ENCODE measurements around the gene CELF4.

The CELF4 gene

GRCh38 chr18:37389684-37390368, 175.8 kb downstream of the CELF4 start:
- H3K27me3 ChIP-seq (replicated peaks in 2 of 5; ENCODE audit: control insufficient read depth in 4 of 5, insufficient read depth in 5 of 5, low read length in 4 of 5), result peaks cover 0 to 41% (median 23%) of the 10 kb centered on the region in 5 experiments
- ChIA-PET POLR2A (no interaction called here), CTCF (no interaction called here)
- peaks cover 0 to 15% (median 9%) of the 10 kb centered on the region in 4 experiments for H3K4me1 ChIP-seq (ENCODE audit: control extremely low read depth in 1 of 4, control insufficient read depth in 4 of 4, insufficient read depth in 4 of 4, low read length in 3 of 4)
- H3K9me3 ChIP-seq (ENCODE audit: control extremely low read depth in 1 of 5, control insufficient read depth in 4 of 5, insufficient read depth in 2 of 5, low read depth in 1 of 5, low read length in 4 of 5), result peaks cover 0 to 4% (median 0%) of the 10 kb centered on the region in 5 experiments
- 98% methylated on average over 16 of the region's 19 CpGs for WGBS (ENCODE audit: insufficient coverage)
- no peak overlapping the region for H3K4me3 ChIP-seq (ENCODE audit: control insufficient read depth in 1 of 7, extremely low read depth in 1 of 7, insufficient read depth in 4 of 7, low read depth in 2 of 7, low read length in 6 of 7)
- H3K27ac ChIP-seq (ENCODE audit: insufficient read depth in 1 of 2, low read depth in 1 of 2, low read length in 2 of 2, poor library complexity in 1 of 2, severe bottlenecking in 2 of 2), result no peak overlapping the region
- no peak for DNase-seq
- no peaks in the 10 kb centered on the region for H3K36me3 ChIP-seq (ENCODE audit: control insufficient read depth in 4 of 4, insufficient read depth in 4 of 4, low read length in 3 of 4)

- CTCF ChIA-PET, result no interaction called here
- H3K27ac ChIP-seq (ENCODE audit: insufficient read depth in 1 of 2, low read depth in 1 of 2, low read length in 2 of 2, poor library complexity in 1 of 2, severe bottlenecking in 2 of 2), result no peak overlapping the region
- H3K4me1 ChIP-seq (ENCODE audit: control extremely low read depth in 1 of 4, control insufficient read depth in 4 of 4, insufficient read depth in 4 of 4, low read length in 3 of 4), result peaks cover 0 to 9% (median 6%) of the 10 kb centered on the region in 4 experiments
- no peaks in the 10 kb centered on the region for H3K36me3 ChIP-seq (ENCODE audit: control insufficient read depth in 4 of 4, insufficient read depth in 4 of 4, low read length in 3 of 4)
- POLR2A ChIA-PET, result no interaction called here
- WGBS (ENCODE audit: insufficient coverage), result 50% methylated on average over 2 of the region's 5 CpGs
- H3K9me3 ChIP-seq (ENCODE audit: control extremely low read depth in 1 of 5, control insufficient read depth in 4 of 5, insufficient read depth in 2 of 5, low read depth in 1 of 5, low read length in 4 of 5), result peaks cover 0 to 4% (median 0%) of the 10 kb centered on the region in 5 experiments
- H3K4me3 ChIP-seq (ENCODE audit: control insufficient read depth in 1 of 7, extremely low read depth in 1 of 7, insufficient read depth in 4 of 7, low read depth in 2 of 7, low read length in 6 of 7), result no peak overlapping the region
- H3K27me3 ChIP-seq (replicated peaks in 2 of 5; ENCODE audit: control insufficient read depth in 4 of 5, insufficient read depth in 5 of 5, low read length in 4 of 5), result peaks cover 0 to 38% (median 21%) of the 10 kb centered on the region in 5 experiments
- no peak for DNase-seq
Observed at GRCh38 chr18:37389041-37389440, 176.6 kb downstream of the CELF4 start.

- H3K4me3 ChIP-seq (ENCODE audit: control insufficient read depth in 1 of 7, extremely low read depth in 1 of 7, insufficient read depth in 4 of 7, low read depth in 2 of 7, low read length in 6 of 7), result no peak overlapping the region
- no peaks in the 10 kb centered on the region for H3K36me3 ChIP-seq (ENCODE audit: control insufficient read depth in 4 of 4, insufficient read depth in 4 of 4, low read length in 3 of 4)
- no peak overlapping the region for H3K27ac ChIP-seq (ENCODE audit: insufficient read depth in 1 of 2, low read depth in 1 of 2, low read length in 2 of 2, poor library complexity in 1 of 2, severe bottlenecking in 2 of 2)
- 77% methylated on average over 5 of the region's 5 CpGs for WGBS (ENCODE audit: insufficient coverage)
- ChIA-PET POLR2A (no interaction called here), CTCF (interaction anchor here (1.3 kb wide), 1 partner anchor 149 kb away, joined by 3 read pairs; no protein-coding TSS in a partner anchor)
- no peak for DNase-seq
- peaks cover 0 to 4% (median 0%) of the 10 kb centered on the region in 5 experiments for H3K9me3 ChIP-seq (ENCODE audit: control extremely low read depth in 1 of 5, control insufficient read depth in 4 of 5, insufficient read depth in 2 of 5, low read depth in 1 of 5, low read length in 4 of 5)
- H3K4me1 ChIP-seq (ENCODE audit: control extremely low read depth in 1 of 4, control insufficient read depth in 4 of 4, insufficient read depth in 4 of 4, low read length in 3 of 4), result peaks cover 0 to 3% (median under 1%) of the 10 kb centered on the region in 4 experiments
- H3K27me3 ChIP-seq (replicated peaks in 2 of 5; ENCODE audit: control insufficient read depth in 4 of 5, insufficient read depth in 5 of 5, low read length in 4 of 5), result peaks cover 0 to 37% (median 19%) of the 10 kb centered on the region in 5 experiments
Observed at GRCh38 chr18:37388413-37388812, 177.2 kb downstream of the CELF4 start.

GRCh38 chr18:37385846-37386778, 179.5 kb downstream of the CELF4 start:
- POLR2A ChIA-PET, result no interaction called here
- Histone ChIP-seq H3K4me1 (ENCODE audit: control extremely low read depth in 1 of 4, control insufficient read depth in 4 of 4, insufficient read depth in 4 of 4, low read length in 3 of 4) (no peaks in the 10 kb centered on the region), H3K27me3 (replicated peaks in 2 of 5; ENCODE audit: control insufficient read depth in 4 of 5, insufficient read depth in 5 of 5, low read length in 4 of 5) (peaks cover 0 to 15% (median 11%) of the 10 kb centered on the region in 5 experiments), H3K36me3 (ENCODE audit: control insufficient read depth in 4 of 4, insufficient read depth in 4 of 4, low read length in 3 of 4) (no peaks in the 10 kb centered on the region), H3K27ac (ENCODE audit: insufficient read depth in 1 of 2, low read depth in 1 of 2, low read length in 2 of 2, poor library complexity in 1 of 2, severe bottlenecking in 2 of 2) (no peak overlapping the region), H3K9me3 (ENCODE audit: control extremely low read depth in 1 of 5, control insufficient read depth in 4 of 5, insufficient read depth in 2 of 5, low read depth in 1 of 5, low read length in 4 of 5) (peaks cover 0 to 4% (median 0%) of the 10 kb centered on the region in 5 experiments), H3K4me3 (ENCODE audit: control insufficient read depth in 1 of 7, extremely low read depth in 1 of 7, insufficient read depth in 4 of 7, low read depth in 2 of 7, low read length in 6 of 7) (no peak overlapping the region)
- whole genome bisulfite sequencing (ENCODE audit: insufficient coverage), result 87% methylated on average over 6 of the region's 9 CpGs
- peak; percentile 34 to 59 (median 36) for DNase-seq
- CTCF ChIA-PET, result interaction anchor here (1.0 kb wide), 1 partner anchor 91 kb away, joined by 3 read pairs; no protein-coding TSS in a partner anchor

GRCh38 chr18:37383846-37384595, 181.6 kb downstream of the CELF4 start:
- WGBS (ENCODE audit: insufficient coverage), result 72% methylated on average over 8 of the region's 17 CpGs
- POLR2A ChIA-PET, result no interaction called here
- Histone ChIP-seq H3K27me3 (replicated peaks in 2 of 5; ENCODE audit: control insufficient read depth in 4 of 5, insufficient read depth in 5 of 5, low read length in 4 of 5) (peaks cover 0 to 14% (median 9%) of the 10 kb centered on the region in 5 experiments), H3K9me3 (ENCODE audit: control extremely low read depth in 1 of 5, control insufficient read depth in 4 of 5, insufficient read depth in 2 of 5, low read depth in 1 of 5, low read length in 4 of 5) (no peaks in the 10 kb centered on the region), H3K4me3 (ENCODE audit: control insufficient read depth in 1 of 7, extremely low read depth in 1 of 7, insufficient read depth in 4 of 7, low read depth in 2 of 7, low read length in 6 of 7) (no peak overlapping the region), H3K27ac (ENCODE audit: insufficient read depth in 1 of 2, low read depth in 1 of 2, low read length in 2 of 2, poor library complexity in 1 of 2, severe bottlenecking in 2 of 2) (no peak overlapping the region), H3K36me3 (ENCODE audit: control insufficient read depth in 4 of 4, insufficient read depth in 4 of 4, low read length in 3 of 4) (no peaks in the 10 kb centered on the region), H3K4me1 (ENCODE audit: control extremely low read depth in 1 of 4, control insufficient read depth in 4 of 4, insufficient read depth in 4 of 4, low read length in 3 of 4) (no peaks in the 10 kb centered on the region)
- CTCF ChIA-PET, result interaction anchor here (1.0 to 1.4 kb wide), 2 partner anchors 17 to 153 kb away, joined by 3 to 4 read pairs; no protein-coding TSS in a partner anchor
- no peak for DNase-seq

GRCh38 chr18:37383036-37383785, 182.4 kb downstream of the CELF4 start:
- no peaks in the 10 kb centered on the region for H3K9me3 ChIP-seq (ENCODE audit: control extremely low read depth in 1 of 5, control insufficient read depth in 4 of 5, insufficient read depth in 2 of 5, low read depth in 1 of 5, low read length in 4 of 5)
- peaks cover 0 to 18% (median 9%) of the 10 kb centered on the region in 5 experiments for H3K27me3 ChIP-seq (replicated peaks in 2 of 5; ENCODE audit: control insufficient read depth in 4 of 5, insufficient read depth in 5 of 5, low read length in 4 of 5)
- H3K36me3 ChIP-seq (ENCODE audit: control insufficient read depth in 4 of 4, insufficient read depth in 4 of 4, low read length in 3 of 4), result no peaks in the 10 kb centered on the region
- no peak overlapping the region for H3K4me3 ChIP-seq (ENCODE audit: control insufficient read depth in 1 of 7, extremely low read depth in 1 of 7, insufficient read depth in 4 of 7, low read depth in 2 of 7, low read length in 6 of 7)
- ChIA-PET CTCF (interaction anchor here (1.4 kb wide), 1 partner anchor 18 kb away, joined by 4 read pairs; no protein-coding TSS in a partner anchor), POLR2A (no interaction called here)
- no peak overlapping the region for H3K27ac ChIP-seq (ENCODE audit: insufficient read depth in 1 of 2, low read depth in 1 of 2, low read length in 2 of 2, poor library complexity in 1 of 2, severe bottlenecking in 2 of 2)
- WGBS (ENCODE audit: insufficient coverage), result 85% methylated on average over 4 of the region's 8 CpGs
- DNase-seq, result no peak
- H3K4me1 ChIP-seq (ENCODE audit: control extremely low read depth in 1 of 4, control insufficient read depth in 4 of 4, insufficient read depth in 4 of 4, low read length in 3 of 4), result no peaks in the 10 kb centered on the region

All from common myeloid progenitor, CD34-positive (primary cell).